Muscle of arm (tissue), 14 donors: Measurements from ENCODE around the gene GRWD1. TPM values are rescaled to one million over a fixed set of nuclear protein-coding genes. Genes with fewer than 3 reads are reported as not detected.
A peak's percentile ranks its signal among the peaks of the same experiment; 100 is the strongest.

Source experiments
- DNase-seq: peaks from one replicate; pipeline ENCODE4 v3.0.0-alpha.2; 2013
- long read RNA-seq, 11 donors: transcript quantifications; one replicate each; lab custom pipeline, GENCODE V29; 2026
- polyA plus RNA-seq, 12 donors: library from polyadenylated mRNA; unstranded; fragments of 120-200 nt; gene quantifications; one replicate each; pipeline ENCODE4 v1.2.1, GENCODE V29; 2013; ENCODE audit not compliant: insufficient read length in 12 of 12

The GRWD1 gene
- polyA plus RNA-seq, result 10 to 100 TPM in 11 of 12 donors, not detected in 1; 16.6 to 25.2 (median 20.2) TPM
- long read RNA-seq, donor 1, full-length matches to known transcripts, result 8 of 8 reads
- long read RNA-seq, donor 1, partial matches to known transcripts, result 0 of 8 reads
- long read RNA-seq, donor 1, other reads (novel, unspliced or antisense), result 0 of 8 reads
- long read RNA-seq, donor 2, full-length matches to known transcripts, result 16 of 16 reads
- long read RNA-seq, donor 2, partial matches to known transcripts, result 0 of 16 reads
- long read RNA-seq, donor 2, other reads (novel, unspliced or antisense), result 0 of 16 reads
- long read RNA-seq, donor 3, full-length matches to known transcripts, result 7 of 7 reads
- long read RNA-seq, donor 3, partial matches to known transcripts, result 0 of 7 reads
- long read RNA-seq, donor 3, other reads (novel, unspliced or antisense), result 0 of 7 reads
- long read RNA-seq, donor 4, full-length matches to known transcripts, result 3 of 3 reads
- long read RNA-seq, donor 4, partial matches to known transcripts, result 0 of 3 reads
- long read RNA-seq, donor 4, other reads (novel, unspliced or antisense), result 0 of 3 reads
- long read RNA-seq, donor 5, full-length matches to known transcripts, result 9 of 15 reads
- long read RNA-seq, donor 5, partial matches to known transcripts, result 6 of 15 reads
- long read RNA-seq, donor 5, other reads (novel, unspliced or antisense), result 0 of 15 reads
- long read RNA-seq, donor 6, full-length matches to known transcripts, result 5 of 5 reads
- long read RNA-seq, donor 6, partial matches to known transcripts, result 0 of 5 reads
- long read RNA-seq, donor 6, other reads (novel, unspliced or antisense), result 0 of 5 reads
- long read RNA-seq, donor 7, full-length matches to known transcripts, result 9 of 9 reads
- long read RNA-seq, donor 7, partial matches to known transcripts, result 0 of 9 reads
- long read RNA-seq, donor 7, other reads (novel, unspliced or antisense), result 0 of 9 reads
- long read RNA-seq, donor 8, full-length matches to known transcripts, result 16 of 21 reads
- long read RNA-seq, donor 8, partial matches to known transcripts, result 5 of 21 reads
- long read RNA-seq, donor 8, other reads (novel, unspliced or antisense), result 0 of 21 reads
- long read RNA-seq, donor 9, full-length matches to known transcripts, result 4 of 4 reads
- long read RNA-seq, donor 9, partial matches to known transcripts, result 0 of 4 reads
- long read RNA-seq, donor 9, other reads (novel, unspliced or antisense), result 0 of 4 reads
- long read RNA-seq, donor 10, full-length matches to known transcripts, result 10 of 10 reads
- long read RNA-seq, donor 10, partial matches to known transcripts, result 0 of 10 reads
- long read RNA-seq, donor 10, other reads (novel, unspliced or antisense), result 0 of 10 reads
- long read RNA-seq, donor 11, full-length matches to known transcripts, result 11 of 11 reads
- long read RNA-seq, donor 11, partial matches to known transcripts, result 0 of 11 reads
- long read RNA-seq, donor 11, other reads (novel, unspliced or antisense), result 0 of 11 reads

GRCh38 chr19:48445606-48446481 is at the start of gene GRWD1:
GRWD1 (plus strand) TSS chr19:48445983; CDS start chr19:48446006, 23 bp downstream.
- DNase-seq, result peak; percentile 94

GRCh38 chr19:48396016-48396823 is 49.6 kb upstream of the GRWD1 start:
- no peak for DNase-seq

GRCh38 chr19:48396824-48397176 is 49.0 kb upstream of the GRWD1 start:
- DNase-seq, result no peak

GRCh38 chr19:48397263-48398101 is 48.3 kb upstream of the GRWD1 start:
- no peak for DNase-seq

GRCh38 chr19:48398102-48398374 is 47.7 kb upstream of the GRWD1 start:
- DNase-seq, result no peak

- DNase-seq, result peak; percentile 78
Observed at GRCh38 chr19:48398375-48399235, 47.2 kb upstream of the GRWD1 start.

- DNase-seq, result peak; percentile 45
Observed at GRCh38 chr19:48400018-48400742, 45.6 kb upstream of the GRWD1 start.

GRCh38 chr19:48401287-48401686 is 44.5 kb upstream of the GRWD1 start:
- DNase-seq, result no peak

- DNase-seq, result peak; percentile 49
Observed at GRCh38 chr19:48403606-48404005, 42.2 kb upstream of the GRWD1 start.

- no peak for DNase-seq
Observed at GRCh38 chr19:48405010-48405659, 40.6 kb upstream of the GRWD1 start.

GRCh38 chr19:48405850-48406249 is 39.9 kb upstream of the GRWD1 start:
- no peak for DNase-seq

- DNase-seq, result no peak
Observed at GRCh38 chr19:48413879-48414587, 31.8 kb upstream of the GRWD1 start.

- DNase-seq, result no peak
Observed at GRCh38 chr19:48415395-48415794, 30.4 kb upstream of the GRWD1 start.

- no peak for DNase-seq
Observed at GRCh38 chr19:48415806-48416221, 30.0 kb upstream of the GRWD1 start.

- DNase-seq, result no peak
Observed at GRCh38 chr19:48417421-48417820, 28.4 kb upstream of the GRWD1 start.
